GM12873 (cell line): ENCODE measurements around the gene IL22RA1.

Experiments used
- TF ChIP-seq, protein P1 (sequence below): IDR thresholded peaks from 2 replicates; pipeline ENCODE4 v1.5.1; 2012; ENCODE audit warnings: low read depth, mild to moderate bottlenecking, moderate library complexity, low read length, control low read depth; ENCODE audit not compliant: insufficient read depth; ENCODE audit errors: missing control alignments

IL22RA1 gene

DNA sequence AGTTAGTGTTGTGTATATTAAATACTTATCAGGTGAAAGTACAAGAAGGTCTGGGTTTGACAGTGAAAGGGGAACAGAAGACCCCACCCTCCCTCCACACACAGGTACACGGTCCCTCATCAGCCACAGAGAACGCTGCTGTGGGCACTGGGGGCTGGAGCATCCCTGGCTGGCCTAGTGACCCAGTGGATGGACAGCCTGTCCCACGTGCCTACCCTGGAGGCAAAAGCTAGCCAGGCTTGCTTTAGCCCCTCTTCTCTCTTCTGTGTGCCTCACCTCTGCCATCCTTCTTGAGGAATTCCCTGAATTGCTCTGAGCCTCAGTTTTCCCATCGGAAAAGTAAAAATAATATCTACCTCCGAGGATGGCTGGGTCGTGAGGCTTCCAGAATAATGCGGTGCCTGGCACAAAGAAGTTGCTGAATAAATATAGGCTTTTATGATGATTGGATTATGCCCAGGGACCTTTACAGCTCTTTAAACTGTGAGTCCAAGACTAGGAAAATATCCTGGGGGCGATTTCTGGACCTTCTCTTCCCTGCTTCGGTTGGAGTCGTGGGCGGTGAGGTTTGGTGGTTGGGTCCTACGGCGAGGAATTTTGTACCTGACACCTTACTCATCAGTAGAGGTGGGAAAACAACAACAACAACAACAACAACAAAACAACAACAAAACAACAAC is 43.2 kb upstream of the IL22RA1 start:
- TF ChIP-seq, protein P1, sequence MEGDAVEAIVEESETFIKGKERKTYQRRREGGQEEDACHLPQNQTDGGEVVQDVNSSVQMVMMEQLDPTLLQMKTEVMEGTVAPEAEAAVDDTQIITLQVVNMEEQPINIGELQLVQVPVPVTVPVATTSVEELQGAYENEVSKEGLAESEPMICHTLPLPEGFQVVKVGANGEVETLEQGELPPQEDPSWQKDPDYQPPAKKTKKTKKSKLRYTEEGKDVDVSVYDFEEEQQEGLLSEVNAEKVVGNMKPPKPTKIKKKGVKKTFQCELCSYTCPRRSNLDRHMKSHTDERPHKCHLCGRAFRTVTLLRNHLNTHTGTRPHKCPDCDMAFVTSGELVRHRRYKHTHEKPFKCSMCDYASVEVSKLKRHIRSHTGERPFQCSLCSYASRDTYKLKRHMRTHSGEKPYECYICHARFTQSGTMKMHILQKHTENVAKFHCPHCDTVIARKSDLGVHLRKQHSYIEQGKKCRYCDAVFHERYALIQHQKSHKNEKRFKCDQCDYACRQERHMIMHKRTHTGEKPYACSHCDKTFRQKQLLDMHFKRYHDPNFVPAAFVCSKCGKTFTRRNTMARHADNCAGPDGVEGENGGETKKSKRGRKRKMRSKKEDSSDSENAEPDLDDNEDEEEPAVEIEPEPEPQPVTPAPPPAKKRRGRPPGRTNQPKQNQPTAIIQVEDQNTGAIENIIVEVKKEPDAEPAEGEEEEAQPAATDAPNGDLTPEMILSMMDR: no peak

DNA sequence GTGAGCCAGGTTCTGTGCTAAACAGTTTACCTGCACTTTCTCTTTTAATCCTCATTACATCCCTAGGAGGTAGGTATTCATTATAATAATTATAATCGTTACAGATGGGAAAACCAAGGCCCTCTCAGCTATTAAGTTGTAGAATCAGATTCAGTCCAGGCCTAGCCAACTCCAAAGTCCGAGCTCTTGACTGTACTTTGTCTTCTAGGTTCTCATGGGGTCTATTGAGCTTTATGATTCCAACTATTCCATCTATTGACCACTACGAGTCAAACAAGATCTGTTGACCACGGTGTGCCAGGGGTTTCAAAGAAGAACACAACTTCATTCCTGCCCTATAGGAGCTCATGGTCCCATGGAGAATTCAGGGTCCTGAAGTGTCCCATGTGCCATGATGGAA is 42.1 kb upstream of the IL22RA1 start:
- TF ChIP-seq, protein P1: no peak

DNA sequence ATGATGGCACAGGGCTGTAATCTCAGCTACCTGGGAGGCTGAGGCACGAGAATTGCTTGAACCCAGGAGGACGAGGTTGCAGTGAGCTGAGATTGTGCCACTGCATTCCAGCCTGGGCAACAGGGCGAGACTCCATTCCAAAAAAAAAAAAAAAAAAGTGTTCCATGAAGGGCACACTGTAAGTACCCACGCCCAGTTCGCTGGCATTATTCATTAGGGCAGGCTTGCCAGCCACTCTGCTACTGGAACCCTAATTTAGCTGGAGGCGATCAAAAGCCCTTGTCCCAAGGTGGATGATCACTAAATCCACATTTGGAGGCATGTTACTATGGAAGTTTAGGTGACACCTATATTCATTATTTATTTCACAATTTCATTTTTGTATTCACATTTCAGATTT is 39.1 kb upstream of the IL22RA1 start:
- TF ChIP-seq, protein P1: no peak

DNA sequence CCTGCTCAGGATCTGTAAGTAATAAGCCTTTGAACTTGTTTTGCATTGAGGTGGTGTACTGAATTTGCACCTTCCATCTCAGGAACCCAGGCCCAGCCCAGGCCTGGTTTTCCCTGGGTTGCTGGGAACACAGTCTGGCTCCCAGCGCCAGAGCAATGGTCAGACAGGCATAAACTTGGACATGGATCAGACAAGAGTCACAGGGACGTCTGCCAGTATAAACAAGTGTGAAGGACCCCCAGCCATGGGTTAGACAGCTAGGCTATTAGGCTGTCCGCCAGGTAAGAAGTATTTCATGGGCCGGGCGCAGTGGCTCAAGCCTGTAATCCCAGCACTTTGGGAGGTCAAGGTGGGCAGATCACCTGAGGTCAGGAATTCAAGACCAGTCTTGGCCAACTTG is 38.7 kb upstream of the IL22RA1 start:
- TF ChIP-seq, protein P1: no peak

DNA sequence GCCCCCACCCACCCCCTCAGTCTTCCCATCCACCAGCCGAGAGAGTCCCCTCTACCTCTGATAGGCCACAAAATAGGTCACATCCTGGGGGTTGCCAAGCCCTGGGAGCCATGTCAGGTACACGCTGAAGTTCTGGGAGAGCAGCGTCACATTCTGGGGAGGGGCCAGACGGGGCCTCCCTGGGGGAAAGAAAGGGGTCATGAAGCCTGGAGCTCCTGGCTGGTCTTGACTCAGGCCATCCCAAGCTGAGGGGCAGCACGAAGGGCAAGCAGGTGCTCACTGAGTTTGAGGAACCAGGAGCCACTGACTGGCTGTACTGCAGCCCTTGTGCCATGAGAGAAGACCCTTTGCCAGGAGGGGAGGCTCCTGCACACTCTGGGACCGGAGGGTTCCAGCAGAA is 37.7 kb upstream of the IL22RA1 start:
- TF ChIP-seq, protein P1: no peak

DNA sequence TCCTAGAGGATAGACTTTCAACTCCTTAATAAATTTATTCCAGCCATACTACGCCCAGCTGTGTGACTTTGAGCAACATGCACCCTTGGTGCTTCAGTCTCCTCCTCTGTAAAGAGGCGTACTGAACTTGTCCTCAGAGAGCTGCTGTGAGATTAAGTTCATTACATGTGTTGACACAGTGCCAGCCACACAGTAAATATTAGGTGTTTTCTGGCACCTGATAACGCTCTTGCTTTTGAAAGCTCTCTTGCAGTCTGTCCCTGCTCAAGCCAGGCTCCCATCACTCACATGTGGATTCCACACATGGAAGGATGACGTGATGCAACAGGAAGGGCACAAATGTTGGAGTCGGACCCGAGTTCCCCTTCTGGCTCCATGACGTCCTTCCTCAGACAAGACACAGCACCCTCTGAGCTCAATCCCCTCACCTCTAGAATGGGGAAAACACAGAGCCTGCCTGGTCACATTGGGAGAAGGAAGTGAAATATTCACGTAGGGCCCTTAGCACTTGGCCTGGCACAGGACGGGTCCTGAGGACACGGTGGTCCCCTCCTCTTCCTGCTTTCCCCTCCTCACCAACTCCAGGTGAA is 36.4 kb upstream of the IL22RA1 start:
- TF ChIP-seq, protein P1: no peak

DNA sequence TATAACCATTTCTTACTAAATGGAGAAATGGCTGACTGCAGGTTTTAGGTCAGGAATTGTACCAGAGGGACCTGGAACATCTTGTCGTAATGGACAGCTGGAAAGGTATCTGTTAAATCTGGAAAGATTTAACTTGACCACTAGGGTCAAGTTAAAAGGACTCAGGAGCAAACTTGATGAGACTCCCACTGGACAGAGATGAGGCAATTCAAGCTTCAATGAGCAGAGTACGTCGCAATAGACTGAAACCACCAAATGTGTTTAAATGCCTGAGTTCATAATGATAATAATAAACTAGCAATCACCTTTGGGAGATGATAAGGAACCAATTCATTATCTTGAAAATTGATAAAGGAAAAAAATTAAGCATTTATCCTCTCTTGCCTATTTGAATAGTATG is 35.5 kb upstream of the IL22RA1 start:
- TF ChIP-seq, protein P1: no peak
